Upper lobe of left lung (tissue), 4 donors: ENCODE measurements around the gene MAN1A1.

ENCODE experiments used
- EP300 ChIP-seq, 4 donors: sonication (generic); formaldehyde crosslinking; IDR thresholded peaks; one replicate each; pipeline ENCODE4 v1.5.1; 2017; ENCODE audit warnings: antibody characterized with exemption in 4 of 4, control low read depth in 2 of 4
- POLR2A ChIP-seq, 4 donors: fragments of 450-650 bp; IDR thresholded peaks; one replicate each; pipeline ENCODE4 v1.5.1; 2016 to 2017; ENCODE audit warnings: antibody characterized with exemption in 4 of 4, mild to moderate bottlenecking in 2 of 4
- POLR2AphosphoS5 ChIP-seq, 2 donors: sonication (generic); formaldehyde crosslinking; IDR thresholded peaks; one replicate each; pipeline ENCODE4 v1.5.1; 2017; ENCODE audit warnings: antibody characterized with exemption in 2 of 2
- TF ChIP-seq, protein P1 (sequence below), 6 experiments: fragments of 450-650 bp in 4 of 6; fragments of 200-600 bp in 2 of 6; sonication (generic) in 2 of 6; IDR thresholded peaks; one replicate each; pipeline ENCODE4 v1.5.1; 2016 to 2019; ENCODE audit warnings: antibody characterized with exemption in 6 of 6

- TF ChIP-seq, protein P1, sequence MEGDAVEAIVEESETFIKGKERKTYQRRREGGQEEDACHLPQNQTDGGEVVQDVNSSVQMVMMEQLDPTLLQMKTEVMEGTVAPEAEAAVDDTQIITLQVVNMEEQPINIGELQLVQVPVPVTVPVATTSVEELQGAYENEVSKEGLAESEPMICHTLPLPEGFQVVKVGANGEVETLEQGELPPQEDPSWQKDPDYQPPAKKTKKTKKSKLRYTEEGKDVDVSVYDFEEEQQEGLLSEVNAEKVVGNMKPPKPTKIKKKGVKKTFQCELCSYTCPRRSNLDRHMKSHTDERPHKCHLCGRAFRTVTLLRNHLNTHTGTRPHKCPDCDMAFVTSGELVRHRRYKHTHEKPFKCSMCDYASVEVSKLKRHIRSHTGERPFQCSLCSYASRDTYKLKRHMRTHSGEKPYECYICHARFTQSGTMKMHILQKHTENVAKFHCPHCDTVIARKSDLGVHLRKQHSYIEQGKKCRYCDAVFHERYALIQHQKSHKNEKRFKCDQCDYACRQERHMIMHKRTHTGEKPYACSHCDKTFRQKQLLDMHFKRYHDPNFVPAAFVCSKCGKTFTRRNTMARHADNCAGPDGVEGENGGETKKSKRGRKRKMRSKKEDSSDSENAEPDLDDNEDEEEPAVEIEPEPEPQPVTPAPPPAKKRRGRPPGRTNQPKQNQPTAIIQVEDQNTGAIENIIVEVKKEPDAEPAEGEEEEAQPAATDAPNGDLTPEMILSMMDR (IDR thresholded peaks at IDR 0.05): no peak
- TF ChIP-seq EP300 (IDR thresholded peaks at IDR 0.05) (no peak), POLR2A (IDR thresholded peaks at IDR 0.05) (no peak), POLR2AphosphoS5 (IDR thresholded peaks at IDR 0.05) (no peak)
These were observed 176.1 kb downstream of the MAN1A1 start for GRCh38 chr6:119173249-119174084.
